WTC11 (cell line): ENCODE measurements around the gene RNF182. TPM values are rescaled to one million over a fixed set of nuclear protein-coding genes. Genes with fewer than 3 reads are reported as not detected.
"Not testable (repeated sequence)": the region's sequence is repeated elsewhere in the genome, so short reads cannot be mapped to it uniquely, and the experiment has no call there.

Experiments used
- ATAC-seq: fragments of 200-7000 bp; cut with Tn5 transposase; 2 replicates; pipeline ENCODE4 v1.10.0; 2021; ENCODE audit warnings: mild to moderate bottlenecking, moderate library complexity
- CTCF ChIA-PET: fragments of 300-600 bp; sonication (Branson Sonifier 250); formaldehyde crosslinking; loops from one replicate; lab custom pipeline; 2021; ENCODE audit warnings: antibody characterized with exemption; lab: Charles Lee
- POLR2A ChIA-PET: fragments of 350-600 bp; sonication (Branson Sonifier 250); formaldehyde crosslinking; loops from one replicate; lab custom pipeline; 2021; ENCODE audit warnings: antibody characterized with exemption; lab: Charles Lee
- DNase-seq: peaks from one replicate; pipeline ENCODE4 v3.0.0; 2021; ENCODE audit warnings: low spot score
- H3K27ac Mint-ChIP-seq: 2 replicates; pipeline ENCODE4 v1.8.0; 2021; ENCODE audit warnings: mixed read lengths
- H3K27me3 Mint-ChIP-seq: 2 replicates; pipeline ENCODE4 v1.8.0; 2021; ENCODE audit warnings: low read depth, mild to moderate bottlenecking, moderate library complexity, mixed read lengths
- H3K36me3 Mint-ChIP-seq: 2 replicates; pipeline ENCODE4 v1.8.0; 2021; ENCODE audit warnings: mixed read lengths
- H3K4me1 Mint-ChIP-seq: 2 replicates; pipeline ENCODE4 v1.8.0; 2022; ENCODE audit warnings: mixed read lengths
- H3K4me3 Mint-ChIP-seq: 2 replicates; pipeline ENCODE4 v1.8.0; 2021; ENCODE audit warnings: mild to moderate bottlenecking, moderate library complexity, mixed read lengths
- H3K9me3 Mint-ChIP-seq: 2 replicates; pipeline ENCODE4 v1.8.0; 2021; ENCODE audit warnings: mixed read lengths
- E2F1 ChIP-seq: sonication (generic); formaldehyde crosslinking; IDR thresholded peaks from 2 replicates; pipeline ENCODE4 v1.8.0; 2022; ENCODE audit warnings: mild to moderate bottlenecking, missing genetic modification reagents
- ELF4 ChIP-seq: sonication (generic); formaldehyde crosslinking; IDR thresholded peaks from 2 replicates; pipeline ENCODE4 v1.8.1; 2022; ENCODE audit warnings: low read depth, mild to moderate bottlenecking, moderate library complexity, missing genetic modification reagents
- FOXP1 ChIP-seq: sonication (generic); formaldehyde crosslinking; IDR thresholded peaks from 2 replicates; pipeline ENCODE4 v1.8.0; 2022; ENCODE audit warnings: missing genetic modification reagents, mild to moderate bottlenecking, moderate library complexity, borderline replicate concordance
- IRF2 ChIP-seq: sonication (generic); formaldehyde crosslinking; IDR thresholded peaks from 2 replicates; pipeline ENCODE4 v1.8.0; 2022; ENCODE audit warnings: low read depth, missing genetic modification reagents, borderline replicate concordance
- MAX ChIP-seq: sonication (generic); formaldehyde crosslinking; IDR thresholded peaks from 2 replicates; pipeline ENCODE4 v1.8.0; 2022; ENCODE audit warnings: mild to moderate bottlenecking, missing genetic modification reagents
- NFYB ChIP-seq: sonication (generic); formaldehyde crosslinking; conservative IDR thresholded peaks from 2 replicates; pipeline ENCODE4 v1.8.0; 2022; ENCODE audit warnings: low read depth, missing genetic modification reagents
- NR2C2 ChIP-seq: sonication (generic); formaldehyde crosslinking; IDR thresholded peaks from 2 replicates; pipeline ENCODE4 v1.8.0; 2022; ENCODE audit warnings: mild to moderate bottlenecking, missing genetic modification reagents
- PREB ChIP-seq: sonication (generic); formaldehyde crosslinking; IDR thresholded peaks from 2 replicates; pipeline ENCODE4 v1.8.1; 2022; ENCODE audit warnings: mild to moderate bottlenecking, missing genetic modification reagents, moderate library complexity, borderline replicate concordance
- SP1 ChIP-seq: sonication (generic); formaldehyde crosslinking; conservative IDR thresholded peaks from 2 replicates; pipeline ENCODE4 v1.8.1; 2022; ENCODE audit warnings: missing genetic modification reagents
- TCF7 ChIP-seq: sonication (generic); formaldehyde crosslinking; IDR thresholded peaks from 2 replicates; pipeline ENCODE4 v1.8.0; 2022; ENCODE audit warnings: mild to moderate bottlenecking, low read depth, missing genetic modification reagents, moderate library complexity
- USF2 ChIP-seq: sonication (generic); formaldehyde crosslinking; IDR thresholded peaks from 2 replicates; pipeline ENCODE4 v1.8.1; 2023; ENCODE audit warnings: mild to moderate bottlenecking, missing genetic modification reagents, moderate library complexity
- ZBTB21 ChIP-seq: sonication (generic); formaldehyde crosslinking; IDR thresholded peaks from 2 replicates; pipeline ENCODE4 v1.8.1; 2023; ENCODE audit warnings: mild to moderate bottlenecking, missing genetic modification reagents, borderline replicate concordance
- ZNF263 ChIP-seq: sonication (generic); formaldehyde crosslinking; IDR thresholded peaks from 2 replicates; pipeline ENCODE4 v1.8.1; 2022; ENCODE audit warnings: low read depth, mild to moderate bottlenecking, moderate library complexity, missing genetic modification reagents
- ZNF396 ChIP-seq: fragments of 250-450 bp; sonication (Bioruptor Pico); IDR thresholded peaks from 2 replicates; pipeline ENCODE4 v1.8.0; 2021; ENCODE audit warnings: mild to moderate bottlenecking, moderate library complexity, borderline replicate concordance
- ZNF416 ChIP-seq: fragments of 250-450 bp; sonication (Bioruptor Pico); IDR thresholded peaks from 2 replicates; pipeline ENCODE4 v1.9.0; 2021; ENCODE audit warnings: mild to moderate bottlenecking, inconsistent platforms
- ZNF425 ChIP-seq: fragments of 250-450 bp; sonication (Bioruptor Pico); conservative IDR thresholded peaks from 2 replicates; pipeline ENCODE4 v1.9.0; 2021; ENCODE audit warnings: mild to moderate bottlenecking
- ZNF671 ChIP-seq: fragments of 250-450 bp; sonication (Bioruptor Pico); IDR thresholded peaks from 2 replicates; pipeline ENCODE4 v1.8.0; 2021; ENCODE audit warnings: mild to moderate bottlenecking
- total RNA-seq: library from RNA; stranded (reverse); gene quantifications from 3 replicates; pipeline ENCODE4 v1.2.3, GENCODE V29; 2021
- TF ChIP-seq, protein P1 (sequence below): sonication (generic); formaldehyde crosslinking; IDR thresholded peaks from 2 replicates; pipeline ENCODE4 v1.8.1; 2022; ENCODE audit warnings: mild to moderate bottlenecking, moderate library complexity, missing genetic modification reagents
- TF ChIP-seq, protein P2 (sequence below): fragments of 200-600 bp; IDR thresholded peaks from 2 replicates; pipeline ENCODE4 v1.8.0; 2022; ENCODE audit warnings: antibody characterized with exemption
- TF ChIP-seq, protein P3 (sequence below): sonication (generic); formaldehyde crosslinking; IDR thresholded peaks from 2 replicates; pipeline ENCODE4 v1.8.1; 2022; ENCODE audit warnings: low read depth, missing genetic modification reagents, borderline replicate concordance

Gene RNF182
- total RNA-seq, 1 experiment from 2014 or later, result 6.7 TPM

DNA sequence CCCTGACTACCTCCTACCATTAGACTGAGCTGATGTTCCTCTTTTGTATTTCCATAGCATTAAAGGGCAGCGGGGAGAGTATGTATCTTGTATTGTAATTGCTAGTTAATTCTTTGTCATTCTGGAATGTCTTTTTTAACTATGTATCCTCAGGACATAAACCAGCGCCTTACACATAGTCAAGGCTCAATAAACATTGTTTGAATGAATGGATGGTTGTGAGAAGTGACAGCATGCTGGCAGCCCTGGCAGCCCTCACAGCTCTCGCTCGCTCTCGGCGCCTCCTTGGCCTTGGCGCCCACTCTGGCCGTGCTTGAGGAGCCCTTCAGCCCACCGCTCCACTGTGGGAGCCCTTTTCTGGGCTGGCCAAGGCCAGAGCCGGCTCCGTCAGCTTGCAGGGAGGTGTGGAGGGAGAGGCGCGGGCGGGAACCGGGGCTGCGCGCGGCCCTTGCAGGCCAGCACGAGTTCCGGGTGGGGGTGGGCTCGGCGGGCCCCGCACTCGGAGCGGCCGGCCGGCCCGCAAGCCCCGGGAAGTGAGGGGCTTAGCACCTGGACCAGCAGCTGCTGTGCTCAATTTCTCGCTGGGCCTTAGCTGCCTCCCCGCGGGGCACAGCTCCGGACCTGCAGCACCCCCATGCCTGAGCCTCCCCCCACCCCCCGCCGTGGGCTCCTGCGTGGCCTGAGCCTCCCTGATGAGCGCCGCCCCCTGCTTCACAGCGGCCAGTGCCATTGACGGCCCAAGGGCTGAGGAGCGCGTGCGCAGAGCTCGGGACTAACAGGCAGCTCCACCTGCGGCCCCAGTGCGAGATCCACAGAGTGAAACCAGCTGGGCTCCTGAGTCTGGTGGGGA is 93.1 kb downstream of the RNF182 start (continued):
- TF ChIP-seq, protein P1, sequence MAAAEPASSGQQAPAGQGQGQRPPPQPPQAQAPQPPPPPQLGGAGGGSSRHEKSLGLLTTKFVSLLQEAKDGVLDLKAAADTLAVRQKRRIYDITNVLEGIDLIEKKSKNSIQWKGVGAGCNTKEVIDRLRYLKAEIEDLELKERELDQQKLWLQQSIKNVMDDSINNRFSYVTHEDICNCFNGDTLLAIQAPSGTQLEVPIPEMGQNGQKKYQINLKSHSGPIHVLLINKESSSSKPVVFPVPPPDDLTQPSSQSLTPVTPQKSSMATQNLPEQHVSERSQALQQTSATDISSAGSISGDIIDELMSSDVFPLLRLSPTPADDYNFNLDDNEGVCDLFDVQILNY (CRISPR knock-in tag), result 0 out of 2 replicates have a peak, but pooled peaks have one; percentile 23
- TF ChIP-seq ELF4 (CRISPR knock-in tag), result no peak
- TF ChIP-seq ZBTB21, result no peak
- TF ChIP-seq ZNF263, result no peak
- no peak for TF ChIP-seq IRF2
- peak; percentile 76 for TF ChIP-seq FOXP1 (CRISPR knock-in tag)

DNA sequence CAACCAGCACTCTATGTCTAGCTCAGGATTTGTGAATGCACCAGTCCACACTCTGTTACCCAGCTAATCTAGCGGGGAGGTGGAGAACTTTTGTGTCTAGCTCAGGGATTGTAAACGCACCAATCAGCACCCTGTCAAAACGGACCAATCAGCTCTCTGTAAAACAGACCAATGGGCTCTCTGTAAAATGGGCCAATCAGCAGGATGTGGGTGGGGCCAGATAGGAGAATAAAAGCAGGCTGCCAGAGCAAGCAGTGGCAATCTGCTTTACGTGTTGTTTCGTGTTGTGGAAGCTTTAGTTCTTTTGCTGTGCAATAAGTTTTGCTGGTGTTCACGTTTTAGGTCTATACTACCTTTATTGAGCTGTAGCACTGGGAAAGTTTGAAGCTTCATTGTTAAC is 93.8 kb downstream of the RNF182 start:
- not testable (repeated sequence) for H3K36me3 Mint-ChIP-seq, ATAC-seq, H3K27ac Mint-ChIP-seq
- H3K27me3 Mint-ChIP-seq, result peaks cover 44% of the 10 kb centered on the region
- peaks cover 22% of the 10 kb centered on the region for H3K9me3 Mint-ChIP-seq
- H3K4me1 Mint-ChIP-seq, result peaks cover 32% of the 10 kb centered on the region
- CTCF ChIA-PET, result interaction anchor here (0.5 to 2.8 kb wide), 7 partner anchors 9 to 840 kb away, joined by 3 to 12 read pairs (median 4); partner anchors contain the start of gene RNF182
- peak overlapping the region; percentile 45 for H3K4me3 Mint-ChIP-seq
- TF ChIP-seq NFYB (CRISPR knock-in tag), result peak; percentile 76; the same call in 1 of the 2 replicates
- TF ChIP-seq, all 79 proteins: peak for 1; not testable (repeated sequence) for 78
- POLR2A ChIA-PET, result interaction anchor here (1.1 kb wide), 1 partner anchor 94 kb away, joined by 3 read pairs; the partner anchor contains the start of gene RNF182
- not testable (repeated sequence) for DNase-seq

- ChIA-PET CTCF (interaction anchor here (0.6 to 1.5 kb wide), 2 partner anchors 24 to 26 kb away, joined by 3 to 5 read pairs; no protein-coding TSS in a partner anchor), POLR2A (no interaction called here)
- Mint-ChIP-seq H3K9me3 (peaks cover 18% of the 10 kb centered on the region), H3K27me3 (peaks cover 49% of the 10 kb centered on the region), H3K4me1 (peaks cover 52% of the 10 kb centered on the region), H3K27ac (no peak overlapping the region), H3K4me3 (no peak overlapping the region), H3K36me3 (peaks cover 9% of the 10 kb centered on the region)
- ATAC-seq, result no peak
- no peak for DNase-seq
- TF ChIP-seq, protein P2, sequence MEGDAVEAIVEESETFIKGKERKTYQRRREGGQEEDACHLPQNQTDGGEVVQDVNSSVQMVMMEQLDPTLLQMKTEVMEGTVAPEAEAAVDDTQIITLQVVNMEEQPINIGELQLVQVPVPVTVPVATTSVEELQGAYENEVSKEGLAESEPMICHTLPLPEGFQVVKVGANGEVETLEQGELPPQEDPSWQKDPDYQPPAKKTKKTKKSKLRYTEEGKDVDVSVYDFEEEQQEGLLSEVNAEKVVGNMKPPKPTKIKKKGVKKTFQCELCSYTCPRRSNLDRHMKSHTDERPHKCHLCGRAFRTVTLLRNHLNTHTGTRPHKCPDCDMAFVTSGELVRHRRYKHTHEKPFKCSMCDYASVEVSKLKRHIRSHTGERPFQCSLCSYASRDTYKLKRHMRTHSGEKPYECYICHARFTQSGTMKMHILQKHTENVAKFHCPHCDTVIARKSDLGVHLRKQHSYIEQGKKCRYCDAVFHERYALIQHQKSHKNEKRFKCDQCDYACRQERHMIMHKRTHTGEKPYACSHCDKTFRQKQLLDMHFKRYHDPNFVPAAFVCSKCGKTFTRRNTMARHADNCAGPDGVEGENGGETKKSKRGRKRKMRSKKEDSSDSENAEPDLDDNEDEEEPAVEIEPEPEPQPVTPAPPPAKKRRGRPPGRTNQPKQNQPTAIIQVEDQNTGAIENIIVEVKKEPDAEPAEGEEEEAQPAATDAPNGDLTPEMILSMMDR, result no peak
- TF ChIP-seq MAX (CRISPR knock-in tag) (no peak), PREB (CRISPR knock-in tag) (no peak), USF2 (CRISPR knock-in tag) (no peak), ZNF671 (no peak), ZNF425 (CRISPR knock-in tag) (no peak), NR2C2 (CRISPR knock-in tag) (no peak), ZNF416 (CRISPR knock-in tag) (no peak), ZNF263 (no peak), SP1 (no peak), TCF7 (CRISPR knock-in tag) (no peak), E2F1 (no peak), ZNF396 (CRISPR knock-in tag) (no peak), FOXP1 (CRISPR knock-in tag) (no peak)
- TF ChIP-seq, protein P3, sequence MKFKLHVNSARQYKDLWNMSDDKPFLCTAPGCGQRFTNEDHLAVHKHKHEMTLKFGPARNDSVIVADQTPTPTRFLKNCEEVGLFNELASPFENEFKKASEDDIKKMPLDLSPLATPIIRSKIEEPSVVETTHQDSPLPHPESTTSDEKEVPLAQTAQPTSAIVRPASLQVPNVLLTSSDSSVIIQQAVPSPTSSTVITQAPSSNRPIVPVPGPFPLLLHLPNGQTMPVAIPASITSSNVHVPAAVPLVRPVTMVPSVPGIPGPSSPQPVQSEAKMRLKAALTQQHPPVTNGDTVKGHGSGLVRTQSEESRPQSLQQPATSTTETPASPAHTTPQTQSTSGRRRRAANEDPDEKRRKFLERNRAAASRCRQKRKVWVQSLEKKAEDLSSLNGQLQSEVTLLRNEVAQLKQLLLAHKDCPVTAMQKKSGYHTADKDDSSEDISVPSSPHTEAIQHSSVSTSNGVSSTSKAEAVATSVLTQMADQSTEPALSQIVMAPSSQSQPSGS (CRISPR knock-in tag), result no peak
Measured at GRCh38 chr6:14020551-14020950, 95.8 kb downstream of the RNF182 start.
